B cell (primary cell): ENCODE data around the gene NAV2. TPM values are rescaled to one million over a fixed set of nuclear protein-coding genes. Genes with fewer than 3 reads are reported as not detected.

Experiments used
- ATAC-seq: fragments of 200-7000 bp; cut with Tn5 transposase; one replicate; pipeline ENCODE4 v1.10.0; 2021; ENCODE audit warnings: low read depth, mild to moderate bottlenecking, moderate number of reproducible peaks, moderate library complexity
- CTCF ChIA-PET: fragments of 350-600 bp; sonication (Branson Sonifier 250); formaldehyde crosslinking; loops from one replicate; lab custom pipeline; 2021; ENCODE audit warnings: antibody characterized with exemption, inconsistent platforms; lab: Charles Lee
- POLR2A ChIA-PET: fragments of 350-600 bp; sonication (Branson Sonifier 250); formaldehyde crosslinking; loops from one replicate; lab custom pipeline; 2021; ENCODE audit warnings: antibody characterized with exemption; lab: Charles Lee
- DNase-seq: peaks from one replicate; pipeline ENCODE4 v3.0.0; 2013
- H2AFZ ChIP-seq: 2 replicates; pipeline ENCODE4 v1.6.1; 2012; ENCODE audit warnings: mild to moderate bottlenecking, low read depth, low read length; ENCODE audit not compliant: insufficient read depth, poor library complexity, severe bottlenecking
- H3K27ac ChIP-seq, 2 donors: 1 replicate in 1 of 2; 2 replicates in 1 of 2; pipeline ENCODE4 v1.5.1; 2012 to 2013; ENCODE audit warnings: low read length in 2 of 2, mild to moderate bottlenecking in 2 of 2, moderate library complexity in 1 of 2
- H3K27me3 ChIP-seq, 4 experiments: fragments of 200-600 bp in 1 of 4; sonication (generic) in 1 of 4; replicated peaks in 1 of 4; 1 replicate in 2 of 4; 2 replicates in 2 of 4; pipeline versions ENCODE4 v1.6.1 to v1.7.0; 2013 to 2016; ENCODE audit warnings: low read length in 3 of 4, mild to moderate bottlenecking in 2 of 4, mixed read lengths in 1 of 4, moderate library complexity in 1 of 4; ENCODE audit not compliant: insufficient read depth in 4 of 4, control insufficient read depth in 3 of 4; ENCODE audit errors: control extremely low read depth in 1 of 4
- H3K36me3 ChIP-seq, 2 experiments: replicated peaks in 1 of 2; 1 replicate in 1 of 2; 2 replicates in 1 of 2; pipeline versions ENCODE4 v1.6.1 to v1.7.1; 2013; ENCODE audit warnings: low read length in 1 of 2; ENCODE audit not compliant: insufficient read depth in 2 of 2, control insufficient read depth in 1 of 2; ENCODE audit errors: control extremely low read depth in 1 of 2, extremely low read depth in 1 of 2
- H3K4me1 ChIP-seq, 2 donors: fragments of 200-600 bp in 1 of 2; sonication (generic) in 1 of 2; 1 replicate in 1 of 2; 2 replicates in 1 of 2; pipeline versions ENCODE4 v1.5.1 to v1.6.1; 2013 to 2017; ENCODE audit warnings: low read length in 2 of 2; ENCODE audit not compliant: control insufficient read depth in 2 of 2, insufficient read depth in 2 of 2
- H3K4me2 ChIP-seq: replicated peaks from 2 replicates; pipeline ENCODE3; 2012; ENCODE audit warnings: mild to moderate bottlenecking, low read depth, low read length; ENCODE audit not compliant: poor library complexity, severe bottlenecking
- H3K4me3 ChIP-seq, 5 experiments: fragments of 200-600 bp in 1 of 5; sonication (generic) in 1 of 5; 1 replicate in 3 of 5; 2 replicates in 2 of 5; pipeline versions ENCODE4 v1.5.1 to v1.7.0; 2011 to 2016; ENCODE audit warnings: low read length in 4 of 5, mild to moderate bottlenecking in 4 of 5, low read depth in 2 of 5, control low read depth in 1 of 5, moderate library complexity in 1 of 5; ENCODE audit not compliant: insufficient read depth in 1 of 5; ENCODE audit errors: control extremely low read depth in 1 of 5, extremely low read depth in 1 of 5
- H3K79me2 ChIP-seq: fragments of 200-600 bp; sonication (generic); one replicate; pipeline ENCODE4 v1.6.0; 2016; ENCODE audit warnings: low read length; ENCODE audit not compliant: control insufficient read depth, insufficient read depth
- H3K9ac ChIP-seq: fragments of 200-600 bp; sonication (generic); 2 replicates; pipeline ENCODE4 v1.6.1; 2017; ENCODE audit warnings: mild to moderate bottlenecking, low read length, moderate library complexity
- H3K9me3 ChIP-seq, 3 donors: one replicate each; pipeline versions ENCODE4 v1.6.1 to v1.7.1; 2013; ENCODE audit warnings: low read length in 2 of 3; ENCODE audit not compliant: control insufficient read depth in 2 of 3, insufficient read depth in 1 of 3; ENCODE audit errors: control extremely low read depth in 1 of 3
- H4K20me1 ChIP-seq: 2 replicates; pipeline ENCODE4 v1.6.0; 2012; ENCODE audit warnings: mild to moderate bottlenecking, low read length; ENCODE audit not compliant: insufficient read depth, control insufficient read depth, poor library complexity, severe bottlenecking
- H3K27ac Mint-ChIP-seq: one replicate; pipeline ENCODE4 v1.8.0; 2021; ENCODE audit warnings: mixed read lengths
- H3K27me3 Mint-ChIP-seq: one replicate; pipeline ENCODE4 v1.8.0; 2021; ENCODE audit warnings: mixed read lengths
- H3K4me1 Mint-ChIP-seq: one replicate; pipeline ENCODE4 v1.8.0; 2021; ENCODE audit warnings: mixed read lengths
- H3K4me3 Mint-ChIP-seq: one replicate; pipeline ENCODE4 v1.8.0; 2021; ENCODE audit warnings: mixed read lengths
- H3K9me3 Mint-ChIP-seq: one replicate; pipeline ENCODE4 v1.8.0; 2022; ENCODE audit warnings: mixed read lengths; ENCODE audit not compliant: insufficient read depth
- CTCF ChIP-seq: fragments of 200-600 bp; IDR thresholded peaks from one replicate; pipeline ENCODE4 v1.8.0; 2022; ENCODE audit warnings: antibody characterized with exemption, mild to moderate bottlenecking
- EZH2 ChIP-seq: IDR thresholded peaks from 2 replicates; pipeline ENCODE4 v1.6.1; 2012; ENCODE audit warnings: borderline replicate concordance, low read depth, mild to moderate bottlenecking, moderate library complexity, low read length; ENCODE audit not compliant: insufficient read depth, poor library complexity, severe bottlenecking
- WGBS: methylation state at CpG from one replicate; pipeline ENCODE4 v1.1.5; 2013; ENCODE audit warnings: missing lambda C conversion rate; ENCODE audit not compliant: insufficient coverage; 5-methylcytosine and 5-hydroxymethylcytosine counted together
- intact Hi-C: fragments of 100-400 bp; cut with micrococcal nuclease; formaldehyde crosslinking; loops from one replicate; pipeline ENCODE4 v1.10.0; 2022
- polyA plus RNA-seq: library from polyadenylated mRNA; depleted of rRNA; stranded (reverse); fragments of >200 nt; gene quantifications from 2 replicates; pipeline ENCODE4 v1.2.3, GENCODE V29; 2012
- total RNA-seq, 2 donors: library from RNA; stranded (reverse); fragments of 120-200 nt in 1 of 2; gene quantifications; 1 replicate in 1 of 2; 2 replicates in 1 of 2; pipeline versions ENCODE4 v1.2.3 to v1.2.4, GENCODE V29; 2013 to 2022

Gene NAV2
- total and polyA plus RNA-seq, 2 donors (not counting 1 experiment from before 2014, with no cell fraction given), result 0.82 to 22.2 TPM

- CTCF ChIA-PET, result interaction anchor here (1.2 to 4.7 kb wide), 8 partner anchors 8 to 227 kb away, joined by 4 to 63 read pairs (median 22); no protein-coding TSS in a partner anchor
- H3K27me3 ChIP-seq, result peaks cover 0 to 4% (median 0%) of the 10 kb centered on the region in 4 experiments
- H3K4me2 ChIP-seq, result no peak overlapping the region
- H3K4me1 Mint-ChIP-seq, result peaks cover 3% of the 10 kb centered on the region
- H3K4me3 ChIP-seq, result no peak overlapping the region
- ATAC-seq (no peak), DNase-seq (no peak)
- H3K9ac ChIP-seq, result no peak overlapping the region
- no peaks in the 10 kb centered on the region for H4K20me1 ChIP-seq
- H3K4me1 ChIP-seq, result peaks cover under 1% of the 10 kb centered on the region in 2 donors
- H3K9me3 ChIP-seq, result no peaks in the 10 kb centered on the region
- TF ChIP-seq EZH2 (no peak), CTCF (no peak)
- no peaks in the 10 kb centered on the region for H3K36me3 ChIP-seq
- H2AFZ ChIP-seq, result no peak overlapping the region
- H3K27ac Mint-ChIP-seq, result no peak overlapping the region
- no peak overlapping the region for H3K27ac ChIP-seq
- intact Hi-C loops, result no loop called here
- H3K79me2 ChIP-seq, result no peaks in the 10 kb centered on the region
- POLR2A ChIA-PET, result no interaction called here
- H3K4me3 Mint-ChIP-seq, result no peak overlapping the region
- H3K9me3 Mint-ChIP-seq, result no peaks in the 10 kb centered on the region
- peaks cover 15% of the 10 kb centered on the region for H3K27me3 Mint-ChIP-seq
- WGBS, result 100% methylated on average over 1 of the region's 8 CpGs
These were observed 414.1 kb downstream of the NAV2 start for GRCh38 chr11:20126724-20127123.

GRCh38 chr11:20127671-20128527 is 415.3 kb downstream of the NAV2 start:
- H3K4me1 Mint-ChIP-seq, result peaks cover 10% of the 10 kb centered on the region
- H3K4me3 Mint-ChIP-seq, result no peak overlapping the region
- H3K9me3 Mint-ChIP-seq, result no peaks in the 10 kb centered on the region
- ATAC-seq, result peak; percentile 68
- peaks cover 24% of the 10 kb centered on the region for H3K27me3 Mint-ChIP-seq
- Histone ChIP-seq H3K4me1 (peaks cover 10% of the 10 kb centered on the region in 2 donors), H3K27me3 (peaks cover 0 to 16% (median 7%) of the 10 kb centered on the region in 4 experiments), H3K79me2 (no peaks in the 10 kb centered on the region), H3K9ac (no peak overlapping the region), H3K9me3 (no peaks in the 10 kb centered on the region), H3K4me2 (no peak overlapping the region), H3K4me3 (no peak overlapping the region), H3K36me3 (no peaks in the 10 kb centered on the region), H3K27ac (no peak overlapping the region), H2AFZ (no peak overlapping the region), H4K20me1 (no peaks in the 10 kb centered on the region)
- DNase-seq, result peak; percentile 66
- CTCF ChIA-PET, result interaction anchor here (0.6 to 4.7 kb wide), 23 partner anchors 10 to 1383 kb away, joined by 3 to 63 read pairs (median 4); partner anchors contain the start of gene DBX1
- TF ChIP-seq CTCF (peak; percentile 88), EZH2 (no peak)
- POLR2A ChIA-PET, result no interaction called here
- H3K27ac Mint-ChIP-seq, result no peak overlapping the region
- intact Hi-C loops, result loop anchor here (1.0 kb wide), 1 partner anchor 177 kb away; no protein-coding TSS in a partner anchor
- WGBS, result 81% methylated on average over 10 of the region's 16 CpGs
